Measurements from ENCODE around the gene PERP.

The PERP gene

DNA sequence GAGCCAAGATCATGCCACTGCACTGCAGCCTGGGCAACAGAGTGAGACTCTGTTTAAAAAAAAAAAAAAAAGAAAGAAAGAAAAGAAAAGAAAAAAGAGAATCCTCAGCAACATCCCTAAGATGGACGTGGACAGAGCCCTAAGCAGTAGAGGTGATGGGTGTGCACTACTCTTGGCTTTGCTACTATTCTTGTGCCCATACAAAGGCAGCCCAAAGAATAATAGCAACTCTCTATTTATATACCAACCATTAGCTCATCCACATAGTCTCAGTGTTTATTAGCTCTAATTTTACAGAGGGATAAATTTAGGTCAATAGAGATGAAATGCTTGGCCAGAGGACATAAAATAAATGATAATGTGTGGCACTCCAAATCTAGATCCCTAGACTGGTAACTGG lies 62.2 kb downstream of the PERP start (continued):
- TF ChIP-seq YY2 (tag by site-specific recombination; IDR thresholded peaks at IDR 0.05), result no peak
- TF ChIP-seq, protein P1, sequence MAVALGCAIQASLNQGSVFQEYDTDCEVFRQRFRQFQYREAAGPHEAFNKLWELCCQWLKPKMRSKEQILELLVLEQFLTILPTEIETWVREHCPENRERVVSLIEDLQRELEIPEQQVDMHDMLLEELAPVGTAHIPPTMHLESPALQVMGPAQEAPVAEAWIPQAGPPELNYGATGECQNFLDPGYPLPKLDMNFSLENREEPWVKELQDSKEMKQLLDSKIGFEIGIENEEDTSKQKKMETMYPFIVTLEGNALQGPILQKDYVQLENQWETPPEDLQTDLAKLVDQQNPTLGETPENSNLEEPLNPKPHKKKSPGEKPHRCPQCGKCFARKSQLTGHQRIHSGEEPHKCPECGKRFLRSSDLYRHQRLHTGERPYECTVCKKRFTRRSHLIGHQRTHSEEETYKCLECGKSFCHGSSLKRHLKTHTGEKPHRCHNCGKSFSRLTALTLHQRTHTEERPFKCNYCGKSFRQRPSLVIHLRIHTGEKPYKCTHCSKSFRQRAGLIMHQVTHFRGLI (tag by site-specific recombination; IDR thresholded peaks at IDR 0.05), result no peak
- TF ChIP-seq ZNF416 (tag by site-specific recombination; IDR thresholded peaks at IDR 0.05), result no peak
- no peak for TF ChIP-seq ZNF133 (tag by site-specific recombination; IDR thresholded peaks at IDR 0.05)
- no peak for TF ChIP-seq ZNF223 (tag by site-specific recombination; IDR thresholded peaks at IDR 0.05)
- TF ChIP-seq ZNF174 (tag by site-specific recombination; IDR thresholded peaks at IDR 0.05), result no peak
- no peak for TF ChIP-seq ZNF202 (tag by site-specific recombination; IDR thresholded peaks at IDR 0.05; ENCODE audit: borderline replicate concordance)

DNA sequence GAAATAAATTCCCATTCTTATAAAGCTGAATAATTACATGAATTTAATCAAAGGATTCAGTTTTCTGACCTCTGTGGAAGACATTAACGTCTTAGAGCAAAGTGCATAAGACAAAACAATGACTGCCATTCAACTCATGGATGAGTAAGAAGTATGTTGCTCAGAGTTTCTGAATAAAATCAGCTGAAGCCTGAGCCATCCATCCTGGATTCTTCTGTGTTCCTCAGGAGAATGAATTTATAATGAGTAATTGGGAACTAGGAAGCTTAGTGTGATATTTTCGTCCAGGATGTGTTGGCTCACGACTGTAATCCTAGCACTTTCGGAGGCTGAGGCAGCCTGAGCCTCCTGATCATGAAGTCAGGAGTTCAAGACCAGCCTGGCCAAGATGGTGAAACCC lies 62.8 kb downstream of the PERP start:
- TF ChIP-seq, protein P2, sequence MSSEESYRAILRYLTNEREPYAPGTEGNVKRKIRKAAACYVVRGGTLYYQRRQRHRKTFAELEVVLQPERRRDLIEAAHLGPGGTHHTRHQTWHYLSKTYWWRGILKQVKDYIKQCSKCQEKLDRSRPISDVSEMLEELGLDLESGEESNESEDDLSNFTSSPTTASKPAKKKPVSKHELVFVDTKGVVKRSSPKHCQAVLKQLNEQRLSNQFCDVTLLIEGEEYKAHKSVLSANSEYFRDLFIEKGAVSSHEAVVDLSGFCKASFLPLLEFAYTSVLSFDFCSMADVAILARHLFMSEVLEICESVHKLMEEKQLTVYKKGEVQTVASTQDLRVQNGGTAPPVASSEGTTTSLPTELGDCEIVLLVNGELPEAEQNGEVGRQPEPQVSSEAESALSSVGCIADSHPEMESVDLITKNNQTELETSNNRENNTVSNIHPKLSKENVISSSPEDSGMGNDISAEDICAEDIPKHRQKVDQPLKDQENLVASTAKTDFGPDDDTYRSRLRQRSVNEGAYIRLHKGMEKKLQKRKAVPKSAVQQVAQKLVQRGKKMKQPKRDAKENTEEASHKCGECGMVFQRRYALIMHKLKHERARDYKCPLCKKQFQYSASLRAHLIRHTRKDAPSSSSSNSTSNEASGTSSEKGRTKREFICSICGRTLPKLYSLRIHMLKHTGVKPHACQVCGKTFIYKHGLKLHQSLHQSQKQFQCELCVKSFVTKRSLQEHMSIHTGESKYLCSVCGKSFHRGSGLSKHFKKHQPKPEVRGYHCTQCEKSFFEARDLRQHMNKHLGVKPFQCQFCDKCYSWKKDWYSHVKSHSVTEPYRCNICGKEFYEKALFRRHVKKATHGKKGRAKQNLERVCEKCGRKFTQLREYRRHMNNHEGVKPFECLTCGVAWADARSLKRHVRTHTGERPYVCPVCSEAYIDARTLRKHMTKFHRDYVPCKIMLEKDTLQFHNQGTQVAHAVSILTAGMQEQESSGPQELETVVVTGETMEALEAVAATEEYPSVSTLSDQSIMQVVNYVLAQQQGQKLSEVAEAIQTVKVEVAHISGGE (tag by site-specific recombination; conservative IDR thresholded peaks at IDR 0.05; ENCODE audit: low read depth), result no peak
- no peak for TF ChIP-seq ZNF677 (tag by site-specific recombination; IDR thresholded peaks at IDR 0.05)
- TF ChIP-seq ZNF157 (tag by site-specific recombination; IDR thresholded peaks at IDR 0.05), result no peak
- TF ChIP-seq IKZF3 (tag by site-specific recombination; IDR thresholded peaks at IDR 0.05), result no peak
- no peak for TF ChIP-seq ZNF366 (tag by site-specific recombination; conservative IDR thresholded peaks at IDR 0.05)
- TF ChIP-seq, protein P3, sequence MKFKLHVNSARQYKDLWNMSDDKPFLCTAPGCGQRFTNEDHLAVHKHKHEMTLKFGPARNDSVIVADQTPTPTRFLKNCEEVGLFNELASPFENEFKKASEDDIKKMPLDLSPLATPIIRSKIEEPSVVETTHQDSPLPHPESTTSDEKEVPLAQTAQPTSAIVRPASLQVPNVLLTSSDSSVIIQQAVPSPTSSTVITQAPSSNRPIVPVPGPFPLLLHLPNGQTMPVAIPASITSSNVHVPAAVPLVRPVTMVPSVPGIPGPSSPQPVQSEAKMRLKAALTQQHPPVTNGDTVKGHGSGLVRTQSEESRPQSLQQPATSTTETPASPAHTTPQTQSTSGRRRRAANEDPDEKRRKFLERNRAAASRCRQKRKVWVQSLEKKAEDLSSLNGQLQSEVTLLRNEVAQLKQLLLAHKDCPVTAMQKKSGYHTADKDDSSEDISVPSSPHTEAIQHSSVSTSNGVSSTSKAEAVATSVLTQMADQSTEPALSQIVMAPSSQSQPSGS (tag by site-specific recombination; IDR thresholded peaks at IDR 0.05; ENCODE audit: low read depth), result no peak
- no peak for TF ChIP-seq ZNF585B (tag by site-specific recombination; IDR thresholded peaks at IDR 0.05)
- no peak for TF ChIP-seq ZNF214 (tag by site-specific recombination; IDR thresholded peaks at IDR 0.05; ENCODE audit: borderline replicate concordance)
- TF ChIP-seq, protein P4, sequence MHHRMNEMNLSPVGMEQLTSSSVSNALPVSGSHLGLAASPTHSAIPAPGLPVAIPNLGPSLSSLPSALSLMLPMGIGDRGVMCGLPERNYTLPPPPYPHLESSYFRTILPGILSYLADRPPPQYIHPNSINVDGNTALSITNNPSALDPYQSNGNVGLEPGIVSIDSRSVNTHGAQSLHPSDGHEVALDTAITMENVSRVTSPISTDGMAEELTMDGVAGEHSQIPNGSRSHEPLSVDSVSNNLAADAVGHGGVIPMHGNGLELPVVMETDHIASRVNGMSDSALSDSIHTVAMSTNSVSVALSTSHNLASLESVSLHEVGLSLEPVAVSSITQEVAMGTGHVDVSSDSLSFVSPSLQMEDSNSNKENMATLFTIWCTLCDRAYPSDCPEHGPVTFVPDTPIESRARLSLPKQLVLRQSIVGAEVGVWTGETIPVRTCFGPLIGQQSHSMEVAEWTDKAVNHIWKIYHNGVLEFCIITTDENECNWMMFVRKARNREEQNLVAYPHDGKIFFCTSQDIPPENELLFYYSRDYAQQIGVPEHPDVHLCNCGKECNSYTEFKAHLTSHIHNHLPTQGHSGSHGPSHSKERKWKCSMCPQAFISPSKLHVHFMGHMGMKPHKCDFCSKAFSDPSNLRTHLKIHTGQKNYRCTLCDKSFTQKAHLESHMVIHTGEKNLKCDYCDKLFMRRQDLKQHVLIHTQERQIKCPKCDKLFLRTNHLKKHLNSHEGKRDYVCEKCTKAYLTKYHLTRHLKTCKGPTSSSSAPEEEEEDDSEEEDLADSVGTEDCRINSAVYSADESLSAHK (tag by site-specific recombination; IDR thresholded peaks at IDR 0.05), result no peak
- TF ChIP-seq SP3 (tag by site-specific recombination; IDR thresholded peaks at IDR 0.05), result no peak
- TF ChIP-seq ZNF132 (tag by site-specific recombination; IDR thresholded peaks at IDR 0.05; ENCODE audit: borderline replicate concordance), result no peak
- TF ChIP-seq ZNF416 (tag by site-specific recombination; IDR thresholded peaks at IDR 0.05), result no peak
- no peak for TF ChIP-seq MYNN (tag by site-specific recombination; IDR thresholded peaks at IDR 0.05; ENCODE audit: borderline replicate concordance)
- TF ChIP-seq GLIS1 (tag by site-specific recombination; IDR thresholded peaks at IDR 0.05), result no peak
- TF ChIP-seq ZNF302 (tag by site-specific recombination; IDR thresholded peaks at IDR 0.05; ENCODE audit: low read depth), result no peak
- no peak for TF ChIP-seq ZNF561 (tag by site-specific recombination; IDR thresholded peaks at IDR 0.05; ENCODE audit: borderline replicate concordance)
- no peak for TF ChIP-seq ZIC2 (tag by site-specific recombination; IDR thresholded peaks at IDR 0.05)
- no peak for TF ChIP-seq ZNF391 (tag by site-specific recombination; IDR thresholded peaks at IDR 0.05; ENCODE audit: borderline replicate concordance, low read depth)
- TF ChIP-seq ZNF549 (tag by site-specific recombination; IDR thresholded peaks at IDR 0.05), result no peak
- Histone ChIP-seq H3K27ac (ENCODE audit: extremely low read depth, low read depth, low read length) (no peak overlapping the region), H3K4me3 (ENCODE audit: low read depth, low read length) (no peak overlapping the region), H3K9me3 (ENCODE audit: control insufficient read depth, insufficient read depth, low read depth, low read length) (no peaks in the 10 kb centered on the region), H3K36me3 (ENCODE audit: control insufficient read depth in 2 of 2, insufficient read depth in 1 of 2, low read length in 2 of 2) (no peaks in the 10 kb centered on the region), H3K4me1 (ENCODE audit: control insufficient read depth, insufficient read depth, low read length) (no peaks in the 10 kb centered on the region)
- POLR2A ChIA-PET, result no interaction called here
- CTCF ChIA-PET, result interaction anchor here (0.7 kb wide), 2 partner anchors 38 to 41 kb away, joined by 3 to 5 read pairs; no protein-coding TSS in a partner anchor

All from HEK293 (cell line).